AG04449 (cell line): Measurements from ENCODE around the gene MBLAC1.

Source experiments
- CTCF ChIA-PET: fragments of 350-600 bp; formaldehyde crosslinking; extraction: SDS; loops from one replicate; lab custom pipeline; 2021; ENCODE audit warnings: antibody characterized with exemption; lab: Yijun Ruan, JAX
- POLR2A ChIA-PET: fragments of 400-600, 350-600 bp; formaldehyde crosslinking; extraction: SDS; loops from one replicate; lab custom pipeline; 2020; ENCODE audit warnings: antibody characterized with exemption, inconsistent platforms; lab: Yijun Ruan, JAX
- DNase-seq: peaks from one replicate; pipeline ENCODE4 v3.0.0-alpha.2; 2010; ENCODE audit warnings: low read depth, low spot score
- H3K4me3 ChIP-seq: 2 replicates; pipeline ENCODE4 v1.5.1; 2011; ENCODE audit warnings: low read depth, mild to moderate bottlenecking, control low read depth, low read length
- CTCF ChIP-seq: IDR thresholded peaks from one replicate; pipeline ENCODE4 v1.5.1; 2011; ENCODE audit warnings: mild to moderate bottlenecking, moderate library complexity, low read length, control low read depth, inconsistent platforms; ENCODE audit not compliant: insufficient read depth; ENCODE audit errors: missing control alignments

Gene MBLAC1

GRCh38 chr7:100163006-100163531 lies 36.3 kb downstream of the MBLAC1 start:
- ChIA-PET CTCF (no interaction called here), POLR2A (interaction anchor here (1.4 kb wide), 1 partner anchor 14 kb away, joined by 3 read pairs; the partner anchor contains the start of gene LAMTOR4)
- no peak for DNase-seq
- H3K4me3 ChIP-seq: no peak overlapping the region
- no peak for TF ChIP-seq CTCF

GRCh38 chr7:100163871-100164270 lies 37.1 kb downstream of the MBLAC1 start:
- POLR2A ChIA-PET: interaction anchor here (1.4 kb wide), 1 partner anchor 15 kb away, joined by 3 read pairs; the partner anchor contains the start of gene LAMTOR4
- no peak for TF ChIP-seq CTCF
- H3K4me3 ChIP-seq: no peak overlapping the region
- CTCF ChIA-PET: interaction anchor here (0.9 kb wide), 1 partner anchor 26 kb away, joined by 3 read pairs; no protein-coding TSS in a partner anchor
- no peak for DNase-seq

GRCh38 chr7:100166317-100166940 lies 39.7 kb downstream of the MBLAC1 start:
- ChIA-PET CTCF (interaction anchor here (1.3 to 2.7 kb wide), 3 partner anchors 11 to 17 kb away, joined by 3 to 12 read pairs (median 10); partner anchors contain the start of genes GPC2 and STAG3), POLR2A (no interaction called here)
- no peak overlapping the region for H3K4me3 ChIP-seq
- DNase-seq: no peak
- no peak for TF ChIP-seq CTCF

GRCh38 chr7:100166970-100167911 lies 40.5 kb downstream of the MBLAC1 start:
- no peak overlapping the region; the same call in 1 of the 2 replicates for H3K4me3 ChIP-seq
- ChIA-PET POLR2A (interaction anchor here (1.4 kb wide), 1 partner anchor 11 kb away, joined by 5 read pairs; no protein-coding TSS in a partner anchor), CTCF (interaction anchor here (1.2 to 2.7 kb wide), 7 partner anchors 9 to 51 kb away, joined by 3 to 12 read pairs (median 7); partner anchors contain the start of genes GPC2, STAG3 and TRAPPC14)
- DNase-seq: no peak
- TF ChIP-seq CTCF: no peak

- POLR2A ChIA-PET: interaction anchor here (0.6 to 1.4 kb wide), 3 partner anchors 10 to 34 kb away, joined by 4 to 8 read pairs (median 5); partner anchors contain the start of genes GPC2 and STAG3
- DNase-seq: no peak
- H3K4me3 ChIP-seq: peak overlapping the region; percentile 52
- TF ChIP-seq CTCF: no peak
- CTCF ChIA-PET: interaction anchor here (0.7 to 2.7 kb wide), 8 partner anchors 8 to 50 kb away, joined by 3 to 12 read pairs (median 6); partner anchors contain the start of genes GPC2, STAG3 and TRAPPC14
These were observed 41.2 kb downstream of the MBLAC1 start for GRCh38 chr7:100167912-100168323.
